Left cardiac atrium (tissue), 4 donors: ENCODE data around the gene SNX1. TPM values are rescaled to one million over a fixed set of nuclear protein-coding genes. Genes with fewer than 3 reads are reported as not detected.

Experiments used
- ATAC-seq, 2 donors: fragments of 200-7000 bp; cut with Tn5 transposase; one replicate each; pipeline ENCODE4 v1.9.1; 2020; ENCODE audit warnings: mild to moderate bottlenecking in 2 of 2, moderate library complexity in 2 of 2
- DNase-seq: peaks from one replicate; pipeline ENCODE4 v3.0.0-alpha.2; 2020
- intact Hi-C, 2 donors: fragments of 100-400 bp; cut with DNase I; formaldehyde crosslinking; loops; one replicate each; pipeline versions ENCODE4 v1.14.1 to v1.15.1; 2022 to 2023
- total RNA-seq, 2 donors: library from RNA; stranded (reverse); fragmentation: NEBNext Ultra II Directional; extraction: Animal tissue kit (Norgen Biotek cat#: 25700); gene quantifications; one replicate each; pipeline ENCODE4 v1.2.1, GENCODE V29; 2021
- donor health status: DM: no; HTN: yes; CAD: no.
- donor health status: DM: no; HTN: yes; CAD: no; lungs with severe emphysema.
- donor health status: DM: yes; HTN: yes; CAD: no.
- donor health status: Dilated cardiomyopathy.

Gene SNX1
- total RNA-seq, 2 donors from 2014 or later, result 92.7 to 108 TPM

GRCh38 chr15:64134345-64134829 lies 38.6 kb downstream of the SNX1 start:
- ATAC-seq, result peak; percentile 24 to 48
- no peak for DNase-seq
- intact Hi-C loops, result no loop called here

GRCh38 chr15:64136347-64136746 lies 40.6 kb downstream of the SNX1 start:
- ATAC-seq, result no peak
- DNase-seq, result no peak
- intact Hi-C loops, result no loop called here

DNA sequence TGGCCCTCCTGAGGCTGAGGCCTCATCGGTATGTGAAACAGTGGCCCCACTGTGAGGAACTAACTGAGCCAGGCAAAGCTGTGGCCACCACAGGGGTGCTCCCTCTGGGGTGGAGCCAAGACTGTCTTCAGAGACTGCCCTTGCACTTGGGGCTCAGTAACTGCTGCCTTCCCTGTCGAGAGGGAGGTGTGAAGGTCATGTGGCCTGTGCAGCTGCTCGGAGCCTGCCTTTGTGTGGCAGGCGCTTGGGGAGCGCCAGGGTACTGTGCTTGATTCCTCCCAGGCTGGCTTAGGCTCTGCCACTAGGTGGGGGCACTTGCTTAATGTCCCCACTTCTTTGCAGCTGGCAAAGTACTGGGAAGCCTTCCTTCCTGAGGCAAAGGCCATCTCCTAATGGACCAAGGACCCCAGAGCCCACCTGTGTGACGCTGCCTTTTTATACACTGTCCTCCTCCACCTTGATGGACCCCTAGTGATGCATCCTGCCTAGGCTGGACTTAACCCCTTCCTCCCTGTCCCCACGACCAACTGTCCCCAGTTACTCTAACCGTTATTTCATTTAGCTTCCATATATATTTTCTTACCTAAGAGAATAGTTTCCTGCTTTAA lies 41.5 kb downstream of the SNX1 start:
- peak; percentile 59 to 68 for ATAC-seq
- no peak for DNase-seq
- intact Hi-C loops, result no loop called here

GRCh38 chr15:64138331-64138941 lies 42.7 kb downstream of the SNX1 start:
- ATAC-seq, result no peak
- intact Hi-C loops, result no loop called here
- DNase-seq, result no peak

GRCh38 chr15:64141798-64142512 lies 46.2 kb downstream of the SNX1 start:
- no peak for DNase-seq
- intact Hi-C loops, result no loop called here
- no peak for ATAC-seq

- no peak for DNase-seq
- no peak for ATAC-seq
- intact Hi-C loops, result no loop called here
Measured at GRCh38 chr15:64143276-64143675, 47.5 kb downstream of the SNX1 start.

DNA sequence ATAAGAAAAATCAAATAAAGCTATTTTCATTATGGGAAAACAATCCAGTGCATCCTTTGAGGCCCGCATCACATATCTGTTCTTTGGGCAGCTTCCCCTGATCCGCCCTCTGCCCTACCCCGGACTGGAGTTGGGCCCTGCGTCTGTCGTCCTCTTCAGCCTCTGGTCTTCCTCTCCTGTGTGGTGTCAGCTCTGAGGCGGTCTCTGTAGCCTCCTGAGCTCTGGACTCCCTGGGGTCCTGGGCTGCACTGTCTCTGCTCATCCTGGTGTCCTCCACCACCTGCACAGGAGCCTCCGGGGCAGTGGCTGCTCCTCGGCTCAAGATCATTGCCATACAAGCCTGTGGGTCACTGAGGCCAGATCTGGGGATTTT lies 48.4 kb downstream of the SNX1 start:
- ATAC-seq, result no peak
- DNase-seq, result no peak
- intact Hi-C loops, result no loop called here

DNA sequence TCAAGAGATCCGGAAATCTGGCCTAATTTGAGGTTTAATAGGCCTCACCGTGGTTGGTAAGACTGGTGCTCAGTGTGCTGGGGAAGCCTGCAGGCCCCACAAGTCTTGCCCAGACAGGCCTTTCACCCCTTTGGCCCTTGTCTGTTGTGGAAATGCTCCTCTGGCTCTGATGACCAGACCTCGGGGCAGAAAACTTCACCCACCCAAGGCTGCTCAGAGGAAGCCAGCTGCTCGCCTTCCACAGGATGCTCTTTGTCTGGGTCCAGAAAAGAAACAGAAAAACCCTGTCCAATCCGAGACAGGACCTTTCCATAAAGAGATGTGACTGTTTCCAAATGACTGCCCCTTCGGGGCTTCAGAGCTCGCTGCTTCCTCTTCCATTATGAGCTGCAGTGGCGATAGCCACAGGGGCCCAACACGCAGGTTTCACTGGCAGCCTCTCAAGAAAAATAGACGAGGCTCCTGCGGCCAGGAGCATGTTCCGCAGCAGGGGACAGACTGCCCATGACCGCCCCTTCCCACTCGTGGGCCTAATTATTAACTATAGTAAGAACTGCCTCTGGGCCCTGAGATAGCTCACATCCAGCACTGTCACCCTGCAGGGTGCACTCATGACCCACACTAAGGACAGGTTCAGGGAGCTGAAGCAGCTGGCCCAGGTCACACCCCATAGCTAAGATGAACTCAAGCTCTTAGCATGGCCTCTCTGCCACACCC lies 48.9 kb downstream of the SNX1 start:
- DNase-seq, result no peak
- no peak for ATAC-seq
- intact Hi-C loops, result no loop called here

- ATAC-seq (peak; percentile 83 to 89), DNase-seq (peak; percentile 68)
- intact Hi-C loops, result no loop called here
Measured at GRCh38 chr15:64146041-64146440, 50.3 kb downstream of the SNX1 start.

- intact Hi-C loops, result no loop called here
- ATAC-seq, result no peak
- no peak for DNase-seq
Measured at GRCh38 chr15:64146520-64146884, 50.7 kb downstream of the SNX1 start.

DNA sequence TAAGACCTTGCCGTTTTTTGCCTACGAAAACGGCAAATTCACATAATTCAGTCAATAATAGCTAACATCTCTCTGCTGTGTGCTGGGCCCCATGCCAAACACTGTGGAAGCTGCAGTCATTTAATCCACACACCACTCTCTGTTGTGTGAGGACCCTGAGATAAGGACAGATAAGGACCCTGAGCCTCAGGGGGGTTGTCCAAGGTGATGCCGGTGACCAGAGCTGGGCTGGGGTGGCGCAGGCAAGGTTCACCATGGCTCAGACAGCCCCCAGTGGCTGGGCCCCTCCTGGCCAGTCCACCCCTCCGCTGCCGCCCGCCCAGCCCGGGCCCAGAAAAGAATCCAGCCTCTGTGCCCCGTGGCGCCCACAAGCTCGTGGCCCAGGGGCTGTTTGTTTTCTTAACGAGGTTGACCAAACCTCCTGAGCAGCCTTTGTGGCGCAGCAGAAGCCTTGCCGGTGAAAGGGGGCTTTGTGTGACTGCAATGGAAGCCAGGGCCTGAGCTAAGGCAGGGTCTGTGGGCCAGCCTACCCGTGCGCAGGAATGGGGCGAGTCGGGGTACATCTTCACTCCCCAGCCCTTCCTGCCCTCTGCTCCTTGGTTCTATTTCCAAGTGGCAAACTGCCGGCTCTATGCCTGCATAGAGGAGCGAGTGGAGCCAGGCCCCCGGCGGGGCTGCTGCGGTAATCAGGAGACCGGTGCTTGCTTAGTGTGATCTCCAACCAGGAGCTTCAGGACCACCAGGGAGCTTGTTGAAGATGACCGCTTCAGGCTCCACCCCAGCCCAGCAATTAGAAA lies 51.3 kb downstream of the SNX1 start:
- intact Hi-C loops, result no loop called here
- ATAC-seq, result peak; percentile 18 to 21
- DNase-seq, result no peak

- intact Hi-C loops, result no loop called here
- ATAC-seq (no peak), DNase-seq (no peak)
Measured at GRCh38 chr15:64148168-64148567, 52.4 kb downstream of the SNX1 start.

- DNase-seq (no peak), ATAC-seq (no peak)
- intact Hi-C loops, result no loop called here
Measured at GRCh38 chr15:64148581-64148980, 52.8 kb downstream of the SNX1 start.

GRCh38 chr15:64149424-64149823 lies 53.6 kb downstream of the SNX1 start:
- intact Hi-C loops, result no loop called here
- DNase-seq, result no peak
- ATAC-seq, result no peak

DNA sequence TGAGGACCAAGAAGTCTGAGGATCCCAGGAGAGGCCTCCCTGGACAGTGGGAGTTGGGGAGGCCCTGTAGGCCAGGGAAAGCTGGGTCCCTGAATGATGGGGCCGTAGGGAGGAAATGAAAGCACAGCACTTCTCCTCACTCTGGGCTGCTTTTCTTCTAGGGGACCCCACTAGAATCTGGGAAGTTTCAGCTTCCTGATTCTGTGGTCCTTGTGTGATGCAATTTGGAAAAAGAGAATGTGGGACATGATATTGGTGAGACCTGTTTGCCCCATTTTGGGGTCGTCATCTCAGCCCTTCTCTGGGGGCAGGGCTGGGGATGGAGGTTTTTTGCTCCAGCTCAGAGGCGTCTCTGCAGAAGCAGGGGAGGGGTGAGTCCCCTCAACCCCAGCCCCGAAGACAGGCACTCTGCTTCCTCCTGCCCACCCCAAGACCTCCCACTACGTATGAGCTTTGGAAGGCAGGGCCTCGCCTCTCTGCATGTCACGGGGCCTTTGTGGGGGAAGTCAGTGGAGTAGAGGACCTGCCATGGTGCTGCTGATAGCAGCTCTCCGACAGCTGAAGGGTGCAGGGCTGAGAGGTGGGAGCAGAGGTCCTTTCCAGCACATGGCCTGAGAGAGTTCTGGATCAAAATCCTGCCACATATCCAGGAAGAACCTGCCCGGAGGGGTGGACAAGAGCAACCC lies 54.3 kb downstream of the SNX1 start:
- ATAC-seq, result no peak
- DNase-seq, result no peak
- intact Hi-C loops, result loop anchor here (2.0 to 10.0 kb wide), 2 partner anchors 55 kb away; partner anchors contain the start of genes SNX1 (in 2 of the 2) and CIAO2A (in 1 of the 2)

GRCh38 chr15:64151727-64152506 lies 56.1 kb downstream of the SNX1 start, which contains the start of gene SNX22:
SNX22 (plus strand) TSS chr15:64151731; CDS start chr15:64151776, 45 bp downstream.
- peak; percentile 4 to 10 for ATAC-seq
- DNase-seq, result no peak
- intact Hi-C loops, result loop anchor here (2.0 to 10.0 kb wide), 2 partner anchors 57 kb away; partner anchors contain the start of genes SNX1 (in 2 of the 2) and CIAO2A (in 1 of the 2)
